ENCODE measurements around the gene NUPR1.

DNA sequence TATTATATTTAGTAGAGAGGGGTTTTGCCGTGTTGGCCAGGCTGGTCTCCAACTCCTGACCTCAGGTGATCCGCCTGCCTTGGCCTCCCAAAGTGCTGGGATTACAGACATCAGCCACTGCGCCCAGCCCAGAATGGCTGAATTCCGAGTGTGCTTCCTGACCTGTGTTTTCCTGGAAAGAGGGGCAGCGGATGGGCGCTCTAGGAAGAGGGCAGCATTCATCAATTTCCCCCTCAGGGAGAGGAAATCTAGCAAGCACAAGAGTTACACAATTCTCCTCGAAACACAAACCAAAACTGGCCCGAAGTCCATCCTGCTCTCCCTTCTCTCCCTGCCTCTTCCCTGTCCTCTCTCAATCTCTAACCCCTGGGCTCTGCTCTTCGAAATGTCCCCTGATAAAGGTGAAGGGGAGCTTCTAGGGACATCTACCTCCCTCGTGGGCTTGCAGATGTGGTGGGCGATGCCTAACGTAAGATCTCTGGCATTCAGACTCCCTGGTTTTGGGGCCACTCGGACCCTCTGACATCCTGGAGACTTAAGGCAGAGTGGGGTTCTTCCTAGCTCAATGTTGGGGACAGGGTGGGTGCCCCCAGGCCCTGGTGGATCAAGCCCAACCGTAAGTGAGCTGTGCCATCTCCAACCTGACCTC lies 33.2 kb downstream of the NUPR1 start:
- TF ChIP-seq POLR2A (IDR thresholded peaks at IDR 0.05) = no peak
- TF ChIP-seq, protein P1, sequence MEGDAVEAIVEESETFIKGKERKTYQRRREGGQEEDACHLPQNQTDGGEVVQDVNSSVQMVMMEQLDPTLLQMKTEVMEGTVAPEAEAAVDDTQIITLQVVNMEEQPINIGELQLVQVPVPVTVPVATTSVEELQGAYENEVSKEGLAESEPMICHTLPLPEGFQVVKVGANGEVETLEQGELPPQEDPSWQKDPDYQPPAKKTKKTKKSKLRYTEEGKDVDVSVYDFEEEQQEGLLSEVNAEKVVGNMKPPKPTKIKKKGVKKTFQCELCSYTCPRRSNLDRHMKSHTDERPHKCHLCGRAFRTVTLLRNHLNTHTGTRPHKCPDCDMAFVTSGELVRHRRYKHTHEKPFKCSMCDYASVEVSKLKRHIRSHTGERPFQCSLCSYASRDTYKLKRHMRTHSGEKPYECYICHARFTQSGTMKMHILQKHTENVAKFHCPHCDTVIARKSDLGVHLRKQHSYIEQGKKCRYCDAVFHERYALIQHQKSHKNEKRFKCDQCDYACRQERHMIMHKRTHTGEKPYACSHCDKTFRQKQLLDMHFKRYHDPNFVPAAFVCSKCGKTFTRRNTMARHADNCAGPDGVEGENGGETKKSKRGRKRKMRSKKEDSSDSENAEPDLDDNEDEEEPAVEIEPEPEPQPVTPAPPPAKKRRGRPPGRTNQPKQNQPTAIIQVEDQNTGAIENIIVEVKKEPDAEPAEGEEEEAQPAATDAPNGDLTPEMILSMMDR (IDR thresholded peaks at IDR 0.05) = no peak
- TF ChIP-seq POLR2AphosphoS5 (IDR thresholded peaks at IDR 0.05) = no peak
- no peak for TF ChIP-seq EP300 (IDR thresholded peaks at IDR 0.05)
